GM19035 (cell line): ENCODE data around the gene CCL14.
"Not testable (repeated sequence)": the region's sequence is repeated elsewhere in the genome, so short reads cannot be mapped to it uniquely, and the experiment has no call there.

Experiments used
- ATAC-seq: cut with Tn5 transposase; IDR thresholded peaks from one replicate; pipeline ENCODE4 v1.9.1; 2021; ENCODE audit not compliant: unreplicated experiment

The CCL14 gene

GRCh38 chr17:35943537-35943936, 43.0 kb downstream of the CCL14 start, which contains the start of gene LYZL6:
LYZL6 (minus strand) TSS chr17:35943713; CDS start chr17:35939356, 4,357 bp downstream.
- no peak for ATAC-seq

- no peak for ATAC-seq
Measured at GRCh38 chr17:35942588-35943186, 43.8 kb downstream of the CCL14 start.

GRCh38 chr17:35938492-35938891, 48.0 kb downstream of the CCL14 start:
- ATAC-seq, result not testable (repeated sequence)

- no peak for ATAC-seq
Measured at GRCh38 chr17:35936063-35936462, 50.5 kb downstream of the CCL14 start.

GRCh38 chr17:35934760-35935159, 51.8 kb downstream of the CCL14 start:
- no peak for ATAC-seq
